GM23338 (cell line): ENCODE data around the gene ERP44. TPM values are rescaled to one million over a fixed set of nuclear protein-coding genes. Genes with fewer than 3 reads are reported as not detected.

Experiments
- ATAC-seq: fragments of 200-7000 bp; cut with Tn5 transposase; 3 replicates; pipeline ENCODE4 v1.9.1; 2020
- DNase-seq: peaks from one replicate; pipeline ENCODE4 v3.0.0-alpha.2; 2015; ENCODE audit warnings: low spot score
- H2AFZ ChIP-seq: fragments of 200-600 bp; sonication (generic); 2 replicates; pipeline ENCODE4 v1.8.0; 2016; ENCODE audit warnings: antibody characterized with exemption, mild to moderate bottlenecking, moderate library complexity
- H3F3A ChIP-seq: fragments of 200-600 bp; sonication (generic); replicated peaks from 2 replicates; pipeline ENCODE4 v1.8.0; 2017; ENCODE audit warnings: antibody characterized with exemption, mixed run types, low read depth
- H3K27ac ChIP-seq: fragments of 200-600 bp; sonication (generic); 2 replicates; pipeline ENCODE4 v1.6.1; 2016; ENCODE audit warnings: low read depth
- H3K27me3 ChIP-seq: fragments of 200-600 bp; sonication (generic); 2 replicates; pipeline ENCODE4 v1.8.0; 2016; ENCODE audit warnings: mild to moderate bottlenecking, mixed run types, moderate library complexity; ENCODE audit not compliant: insufficient read depth
- H3K36me3 ChIP-seq: fragments of 200-600 bp; sonication (generic); 2 replicates; pipeline ENCODE4 v1.8.0; 2016; ENCODE audit warnings: mild to moderate bottlenecking; ENCODE audit not compliant: insufficient read depth
- H3K4me1 ChIP-seq: fragments of 200-600 bp; sonication (generic); 2 replicates; pipeline ENCODE4 v1.8.0; 2016; ENCODE audit warnings: mild to moderate bottlenecking, moderate library complexity; ENCODE audit not compliant: insufficient read depth
- H3K4me2 ChIP-seq: fragments of 200-600 bp; sonication (generic); 2 replicates; pipeline ENCODE4 v1.7.1; 2017; ENCODE audit warnings: mixed run types
- H3K4me3 ChIP-seq: fragments of 200-600 bp; sonication (generic); 2 replicates; pipeline ENCODE4 v1.6.1; 2016; ENCODE audit warnings: mixed run types
- H3K79me2 ChIP-seq: fragments of 200-600 bp; sonication (generic); replicated peaks from 2 replicates; pipeline ENCODE4 v1.8.0; 2017; ENCODE audit warnings: mild to moderate bottlenecking; ENCODE audit not compliant: insufficient read depth
- H3K9me2 ChIP-seq: fragments of 200-600 bp; sonication (generic); 2 replicates; pipeline ENCODE4 v1.8.0; 2017; ENCODE audit not compliant: insufficient read depth
- H4K20me1 ChIP-seq: fragments of 200-600 bp; sonication (generic); replicated peaks from 2 replicates; pipeline ENCODE4 v1.8.0; 2017; ENCODE audit warnings: mild to moderate bottlenecking; ENCODE audit not compliant: insufficient read depth
- H3K27ac Mint-ChIP-seq: 2 replicates; pipeline ENCODE4 v1.8.0; 2020; ENCODE audit warnings: inconsistent platforms, mild to moderate bottlenecking, moderate library complexity, mixed read lengths
- H3K27me3 Mint-ChIP-seq: 3 replicates; pipeline ENCODE4 v1.8.0; 2022; ENCODE audit warnings: low read depth, mild to moderate bottlenecking, moderate library complexity, mixed read lengths, inconsistent platforms; ENCODE audit not compliant: insufficient read depth, poor library complexity
- H3K36me3 Mint-ChIP-seq: 3 replicates; pipeline ENCODE4 v1.8.0; 2021; ENCODE audit warnings: low read depth, mild to moderate bottlenecking, inconsistent platforms, moderate library complexity, mixed read lengths
- H3K4me1 Mint-ChIP-seq: 3 replicates; pipeline ENCODE4 v1.8.0; 2020; ENCODE audit warnings: mild to moderate bottlenecking, inconsistent platforms, mixed read lengths
- H3K4me3 Mint-ChIP-seq: 3 replicates; pipeline ENCODE4 v1.8.0; 2021; ENCODE audit warnings: moderate library complexity, mild to moderate bottlenecking, inconsistent platforms, mixed read lengths
- H3K9me3 Mint-ChIP-seq: 3 replicates; pipeline ENCODE4 v1.8.0; 2020; ENCODE audit warnings: moderate library complexity, mild to moderate bottlenecking, inconsistent platforms, mixed read lengths
- CREB1 ChIP-seq: fragments of 250-450 bp; sonication (Bioruptor Pico); IDR thresholded peaks from 2 replicates; pipeline ENCODE4 v1.5.0; 2020; ENCODE audit warnings: low read depth, mild to moderate bottlenecking, moderate library complexity
- EZH2 ChIP-seq: fragments of 200-600 bp; sonication (generic); IDR thresholded peaks from one replicate; pipeline ENCODE4 v1.8.0; 2017; ENCODE audit warnings: antibody characterized with exemption, mild to moderate bottlenecking, low read depth; ENCODE audit not compliant: unreplicated experiment
- EZH2phosphoT487 ChIP-seq: fragments of 200-600 bp; sonication (generic); IDR thresholded peaks from one replicate; pipeline ENCODE4 v1.8.1; 2018; ENCODE audit warnings: antibody characterized with exemption; ENCODE audit not compliant: unreplicated experiment
- JUNB ChIP-seq: IDR thresholded peaks from one replicate; pipeline ENCODE4 v1.6.1; 2016; ENCODE audit warnings: antibody characterized with exemption; ENCODE audit not compliant: unreplicated experiment
- NANOG ChIP-seq: IDR thresholded peaks from 2 replicates; pipeline ENCODE4 v1.6.1; 2016; ENCODE audit warnings: antibody characterized with exemption, borderline replicate concordance
- POLR2AphosphoS5 ChIP-seq: IDR thresholded peaks from 2 replicates; pipeline ENCODE4 v1.6.1; 2016; ENCODE audit warnings: antibody characterized with exemption, low read depth
- STAT1 ChIP-seq: IDR thresholded peaks from one replicate; pipeline ENCODE4 v1.6.1; 2016; ENCODE audit warnings: antibody characterized with exemption; ENCODE audit not compliant: unreplicated experiment
- ZNF114 ChIP-seq: fragments of 250-450 bp; sonication (Bioruptor Pico); IDR thresholded peaks from 2 replicates; pipeline ENCODE4 v1.5.0; 2020; ENCODE audit warnings: mild to moderate bottlenecking, moderate library complexity
- ZNF331 ChIP-seq: fragments of 250-450 bp; sonication (Bioruptor Pico); IDR thresholded peaks from 2 replicates; pipeline ENCODE4 v1.5.0; 2020; ENCODE audit warnings: low read depth, mild to moderate bottlenecking, moderate library complexity
- polyA plus RNA-seq: library from polyadenylated mRNA; unstranded; fragments of >200 nt; fragmentation: Nextera tagmentation; extraction: Ambion mirVana; gene quantifications from 2 replicates; pipeline ENCODE4 v1.2.1, GENCODE V29; 2016
- total RNA-seq: library from RNA; depleted of rRNA; stranded (reverse); fragments of >200 nt; shearing (Covaris generic); gene quantifications from 2 replicates; pipeline ENCODE4 v1.2.3, GENCODE V29; 2014
- TF ChIP-seq, protein P1 (sequence below): IDR thresholded peaks from one replicate; pipeline ENCODE4 v1.6.1; 2018; ENCODE audit warnings: antibody characterized with exemption; ENCODE audit not compliant: unreplicated experiment
- TF ChIP-seq, protein P2 (sequence below): fragments of 250-450 bp; sonication (Bioruptor Pico); IDR thresholded peaks from 2 replicates; pipeline ENCODE4 v1.5.0; 2020; ENCODE audit warnings: mild to moderate bottlenecking, moderate library complexity
- TF ChIP-seq, protein P3 (sequence below), 2 experiments: fragments of 200-600 bp in 1 of 2; sonication (generic) in 1 of 2; conservative IDR thresholded peaks; 2 replicates each; pipeline versions ENCODE4 v1.5.1 to v1.6.1; 2016 to 2017; ENCODE audit warnings: antibody characterized with exemption in 2 of 2, low read depth in 2 of 2, mild to moderate bottlenecking in 2 of 2, moderate library complexity in 1 of 2
- TF ChIP-seq, protein P4 (sequence below): IDR thresholded peaks from 2 replicates; pipeline ENCODE4 v1.6.1; 2016; ENCODE audit warnings: antibody characterized with exemption

ERP44 gene
- total and polyA plus RNA-seq, 2 experiments from 2014 or later = 13.0 to 24.1 TPM

DNA sequence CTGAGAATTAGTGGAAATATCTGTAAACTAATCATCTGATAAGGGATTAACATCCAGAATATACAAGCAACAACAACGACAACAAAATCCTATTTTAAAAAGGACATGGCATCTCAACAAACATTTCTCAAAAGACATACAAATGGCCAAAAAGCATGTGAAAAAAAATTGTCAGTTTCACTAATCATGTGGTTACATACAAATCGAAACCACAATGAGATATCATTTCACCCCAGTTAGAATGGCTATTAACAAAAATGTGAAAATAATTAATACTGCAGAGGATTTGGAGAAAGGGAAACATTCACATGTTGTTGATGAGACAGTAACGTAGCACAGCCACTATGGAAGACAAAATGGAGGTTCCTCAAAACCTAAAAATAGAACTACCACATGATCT lies 69.5 kb downstream of the ERP44 start:
- ATAC-seq = no peak
- H4K20me1 ChIP-seq = no peaks in the 10 kb centered on the region
- H3K9me3 Mint-ChIP-seq = peaks cover 14% of the 10 kb centered on the region; the same call in 2 of the 3 replicates
- no peaks in the 10 kb centered on the region for H3F3A ChIP-seq
- H3K4me1 ChIP-seq = no peaks in the 10 kb centered on the region
- no peaks in the 10 kb centered on the region for H3K36me3 ChIP-seq
- no peak for DNase-seq
- no peak overlapping the region for H3K4me3 ChIP-seq
- no peaks in the 10 kb centered on the region; the same call in 1 of the 2 replicates for H3K79me2 ChIP-seq
- H3K27me3 Mint-ChIP-seq = peaks cover 2% of the 10 kb centered on the region
- no peak overlapping the region for H3K27ac Mint-ChIP-seq
- no peak overlapping the region for H2AFZ ChIP-seq
- no peaks in the 10 kb centered on the region for H3K9me2 ChIP-seq
- no peak overlapping the region for H3K4me2 ChIP-seq
- TF ChIP-seq, protein P1, sequence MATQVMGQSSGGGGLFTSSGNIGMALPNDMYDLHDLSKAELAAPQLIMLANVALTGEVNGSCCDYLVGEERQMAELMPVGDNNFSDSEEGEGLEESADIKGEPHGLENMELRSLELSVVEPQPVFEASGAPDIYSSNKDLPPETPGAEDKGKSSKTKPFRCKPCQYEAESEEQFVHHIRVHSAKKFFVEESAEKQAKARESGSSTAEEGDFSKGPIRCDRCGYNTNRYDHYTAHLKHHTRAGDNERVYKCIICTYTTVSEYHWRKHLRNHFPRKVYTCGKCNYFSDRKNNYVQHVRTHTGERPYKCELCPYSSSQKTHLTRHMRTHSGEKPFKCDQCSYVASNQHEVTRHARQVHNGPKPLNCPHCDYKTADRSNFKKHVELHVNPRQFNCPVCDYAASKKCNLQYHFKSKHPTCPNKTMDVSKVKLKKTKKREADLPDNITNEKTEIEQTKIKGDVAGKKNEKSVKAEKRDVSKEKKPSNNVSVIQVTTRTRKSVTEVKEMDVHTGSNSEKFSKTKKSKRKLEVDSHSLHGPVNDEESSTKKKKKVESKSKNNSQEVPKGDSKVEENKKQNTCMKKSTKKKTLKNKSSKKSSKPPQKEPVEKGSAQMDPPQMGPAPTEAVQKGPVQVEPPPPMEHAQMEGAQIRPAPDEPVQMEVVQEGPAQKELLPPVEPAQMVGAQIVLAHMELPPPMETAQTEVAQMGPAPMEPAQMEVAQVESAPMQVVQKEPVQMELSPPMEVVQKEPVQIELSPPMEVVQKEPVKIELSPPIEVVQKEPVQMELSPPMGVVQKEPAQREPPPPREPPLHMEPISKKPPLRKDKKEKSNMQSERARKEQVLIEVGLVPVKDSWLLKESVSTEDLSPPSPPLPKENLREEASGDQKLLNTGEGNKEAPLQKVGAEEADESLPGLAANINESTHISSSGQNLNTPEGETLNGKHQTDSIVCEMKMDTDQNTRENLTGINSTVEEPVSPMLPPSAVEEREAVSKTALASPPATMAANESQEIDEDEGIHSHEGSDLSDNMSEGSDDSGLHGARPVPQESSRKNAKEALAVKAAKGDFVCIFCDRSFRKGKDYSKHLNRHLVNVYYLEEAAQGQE = no peak
- TF ChIP-seq ZNF114 (CRISPR knock-in tag) (no peak), STAT1 (no peak), EZH2 (no peak), EZH2phosphoT487 (no peak), ZNF331 (CRISPR knock-in tag) (no peak), CREB1 (no peak), JUNB (no peak), NANOG (no peak), POLR2AphosphoS5 (no peak)
- TF ChIP-seq, protein P2, sequence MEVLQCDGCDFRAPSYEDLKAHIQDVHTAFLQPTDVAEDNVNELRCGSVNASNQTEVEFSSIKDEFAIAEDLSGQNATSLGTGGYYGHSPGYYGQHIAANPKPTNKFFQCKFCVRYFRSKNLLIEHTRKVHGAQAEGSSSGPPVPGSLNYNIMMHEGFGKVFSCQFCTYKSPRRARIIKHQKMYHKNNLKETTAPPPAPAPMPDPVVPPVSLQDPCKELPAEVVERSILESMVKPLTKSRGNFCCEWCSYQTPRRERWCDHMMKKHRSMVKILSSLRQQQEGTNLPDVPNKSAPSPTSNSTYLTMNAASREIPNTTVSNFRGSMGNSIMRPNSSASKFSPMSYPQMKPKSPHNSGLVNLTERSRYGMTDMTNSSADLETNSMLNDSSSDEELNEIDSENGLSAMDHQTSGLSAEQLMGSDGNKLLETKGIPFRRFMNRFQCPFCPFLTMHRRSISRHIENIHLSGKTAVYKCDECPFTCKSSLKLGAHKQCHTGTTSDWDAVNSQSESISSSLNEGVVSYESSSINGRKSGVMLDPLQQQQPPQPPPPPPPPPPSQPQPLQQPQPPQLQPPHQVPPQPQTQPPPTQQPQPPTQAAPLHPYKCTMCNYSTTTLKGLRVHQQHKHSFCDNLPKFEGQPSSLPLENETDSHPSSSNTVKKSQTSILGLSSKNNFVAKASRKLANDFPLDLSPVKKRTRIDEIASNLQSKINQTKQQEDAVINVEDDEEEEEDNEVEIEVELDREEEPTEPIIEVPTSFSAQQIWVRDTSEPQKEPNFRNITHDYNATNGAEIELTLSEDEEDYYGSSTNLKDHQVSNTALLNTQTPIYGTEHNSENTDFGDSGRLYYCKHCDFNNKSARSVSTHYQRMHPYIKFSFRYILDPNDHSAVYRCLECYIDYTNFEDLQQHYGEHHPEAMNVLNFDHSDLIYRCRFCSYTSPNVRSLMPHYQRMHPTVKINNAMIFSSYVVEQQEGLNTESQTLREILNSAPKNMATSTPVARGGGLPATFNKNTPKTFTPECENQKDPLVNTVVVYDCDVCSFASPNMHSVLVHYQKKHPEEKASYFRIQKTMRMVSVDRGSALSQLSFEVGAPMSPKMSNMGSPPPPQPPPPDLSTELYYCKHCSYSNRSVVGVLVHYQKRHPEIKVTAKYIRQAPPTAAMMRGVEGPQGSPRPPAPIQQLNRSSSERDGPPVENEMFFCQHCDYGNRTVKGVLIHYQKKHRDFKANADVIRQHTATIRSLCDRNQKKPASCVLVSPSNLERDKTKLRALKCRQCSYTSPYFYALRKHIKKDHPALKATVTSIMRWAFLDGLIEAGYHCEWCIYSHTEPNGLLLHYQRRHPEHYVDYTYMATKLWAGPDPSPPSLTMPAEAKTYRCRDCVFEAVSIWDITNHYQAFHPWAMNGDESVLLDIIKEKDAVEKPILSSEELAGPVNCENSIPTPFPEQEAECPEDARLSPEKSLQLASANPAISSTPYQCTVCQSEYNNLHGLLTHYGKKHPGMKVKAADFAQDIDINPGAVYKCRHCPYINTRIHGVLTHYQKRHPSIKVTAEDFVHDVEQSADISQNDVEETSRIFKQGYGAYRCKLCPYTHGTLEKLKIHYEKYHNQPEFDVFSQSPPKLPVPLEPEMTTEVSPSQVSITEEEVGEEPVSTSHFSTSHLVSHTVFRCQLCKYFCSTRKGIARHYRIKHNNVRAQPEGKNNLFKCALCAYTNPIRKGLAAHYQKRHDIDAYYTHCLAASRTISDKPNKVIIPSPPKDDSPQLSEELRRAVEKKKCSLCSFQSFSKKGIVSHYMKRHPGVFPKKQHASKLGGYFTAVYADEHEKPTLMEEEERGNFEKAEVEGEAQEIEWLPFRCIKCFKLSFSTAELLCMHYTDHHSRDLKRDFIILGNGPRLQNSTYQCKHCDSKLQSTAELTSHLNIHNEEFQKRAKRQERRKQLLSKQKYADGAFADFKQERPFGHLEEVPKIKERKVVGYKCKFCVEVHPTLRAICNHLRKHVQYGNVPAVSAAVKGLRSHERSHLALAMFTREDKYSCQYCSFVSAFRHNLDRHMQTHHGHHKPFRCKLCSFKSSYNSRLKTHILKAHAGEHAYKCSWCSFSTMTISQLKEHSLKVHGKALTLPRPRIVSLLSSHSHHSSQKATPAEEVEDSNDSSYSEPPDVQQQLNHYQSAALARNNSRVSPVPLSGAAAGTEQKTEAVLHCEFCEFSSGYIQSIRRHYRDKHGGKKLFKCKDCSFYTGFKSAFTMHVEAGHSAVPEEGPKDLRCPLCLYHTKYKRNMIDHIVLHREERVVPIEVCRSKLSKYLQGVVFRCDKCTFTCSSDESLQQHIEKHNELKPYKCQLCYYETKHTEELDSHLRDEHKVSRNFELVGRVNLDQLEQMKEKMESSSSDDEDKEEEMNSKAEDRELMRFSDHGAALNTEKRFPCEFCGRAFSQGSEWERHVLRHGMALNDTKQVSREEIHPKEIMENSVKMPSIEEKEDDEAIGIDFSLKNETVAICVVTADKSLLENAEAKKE (CRISPR knock-in tag) = no peak
- TF ChIP-seq, protein P3, sequence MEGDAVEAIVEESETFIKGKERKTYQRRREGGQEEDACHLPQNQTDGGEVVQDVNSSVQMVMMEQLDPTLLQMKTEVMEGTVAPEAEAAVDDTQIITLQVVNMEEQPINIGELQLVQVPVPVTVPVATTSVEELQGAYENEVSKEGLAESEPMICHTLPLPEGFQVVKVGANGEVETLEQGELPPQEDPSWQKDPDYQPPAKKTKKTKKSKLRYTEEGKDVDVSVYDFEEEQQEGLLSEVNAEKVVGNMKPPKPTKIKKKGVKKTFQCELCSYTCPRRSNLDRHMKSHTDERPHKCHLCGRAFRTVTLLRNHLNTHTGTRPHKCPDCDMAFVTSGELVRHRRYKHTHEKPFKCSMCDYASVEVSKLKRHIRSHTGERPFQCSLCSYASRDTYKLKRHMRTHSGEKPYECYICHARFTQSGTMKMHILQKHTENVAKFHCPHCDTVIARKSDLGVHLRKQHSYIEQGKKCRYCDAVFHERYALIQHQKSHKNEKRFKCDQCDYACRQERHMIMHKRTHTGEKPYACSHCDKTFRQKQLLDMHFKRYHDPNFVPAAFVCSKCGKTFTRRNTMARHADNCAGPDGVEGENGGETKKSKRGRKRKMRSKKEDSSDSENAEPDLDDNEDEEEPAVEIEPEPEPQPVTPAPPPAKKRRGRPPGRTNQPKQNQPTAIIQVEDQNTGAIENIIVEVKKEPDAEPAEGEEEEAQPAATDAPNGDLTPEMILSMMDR (conservative IDR thresholded peaks at IDR 0.05; ENCODE audit: low read depth in 2 of 2) = no peak
- TF ChIP-seq, protein P4, sequence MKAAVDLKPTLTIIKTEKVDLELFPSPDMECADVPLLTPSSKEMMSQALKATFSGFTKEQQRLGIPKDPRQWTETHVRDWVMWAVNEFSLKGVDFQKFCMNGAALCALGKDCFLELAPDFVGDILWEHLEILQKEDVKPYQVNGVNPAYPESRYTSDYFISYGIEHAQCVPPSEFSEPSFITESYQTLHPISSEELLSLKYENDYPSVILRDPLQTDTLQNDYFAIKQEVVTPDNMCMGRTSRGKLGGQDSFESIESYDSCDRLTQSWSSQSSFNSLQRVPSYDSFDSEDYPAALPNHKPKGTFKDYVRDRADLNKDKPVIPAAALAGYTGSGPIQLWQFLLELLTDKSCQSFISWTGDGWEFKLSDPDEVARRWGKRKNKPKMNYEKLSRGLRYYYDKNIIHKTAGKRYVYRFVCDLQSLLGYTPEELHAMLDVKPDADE = no peak
- no peaks in the 10 kb centered on the region for H3K27me3 ChIP-seq
- H3K36me3 Mint-ChIP-seq = peaks cover 22% of the 10 kb centered on the region
- no peak overlapping the region for H3K27ac ChIP-seq
- no peak overlapping the region for H3K4me3 Mint-ChIP-seq
- peaks cover 12% of the 10 kb centered on the region for H3K4me1 Mint-ChIP-seq
